H9 (cell line): Measurements from ENCODE around the gene WDR27. TPM values are rescaled to one million over a fixed set of nuclear protein-coding genes. Genes with fewer than 3 reads are reported as not detected.

Source experiments
- DNase-seq: peaks from one replicate; pipeline ENCODE4 v3.0.0-alpha.2; 2017
- H2AFZ ChIP-seq: one replicate; pipeline ENCODE4 v1.6.1; 2013; ENCODE audit warnings: mild to moderate bottlenecking, low read length, control low read depth, moderate library complexity
- H2AK5ac ChIP-seq: 2 replicates; pipeline ENCODE4 v1.6.1; 2013; ENCODE audit warnings: low read length, control low read depth, mixed read lengths; ENCODE audit not compliant: insufficient read length
- H2BK120ac ChIP-seq: one replicate; pipeline ENCODE4 v1.6.1; 2013; ENCODE audit warnings: low read depth, mild to moderate bottlenecking, low read length, control low read depth, inconsistent platforms; ENCODE audit not compliant: poor library complexity, severe bottlenecking
- H2BK12ac ChIP-seq: 2 replicates; pipeline ENCODE4 v1.6.1; 2013; ENCODE audit warnings: low read length, control low read depth, mixed read lengths, low read depth; ENCODE audit not compliant: insufficient read length
- H2BK15ac ChIP-seq: 2 replicates; pipeline ENCODE4 v1.6.1; 2013; ENCODE audit warnings: low read depth, low read length, control low read depth
- H2BK20ac ChIP-seq: one replicate; pipeline ENCODE4 v1.6.1; 2013; ENCODE audit warnings: low read depth, mild to moderate bottlenecking, low read length, control low read depth, inconsistent platforms; ENCODE audit not compliant: poor library complexity, severe bottlenecking
- H2BK5ac ChIP-seq: 2 replicates; pipeline ENCODE4 v1.6.1; 2013; ENCODE audit warnings: low read length, control low read depth, mixed read lengths; ENCODE audit not compliant: insufficient read length
- H3K14ac ChIP-seq: 2 replicates; pipeline ENCODE4 v1.6.1; 2013; ENCODE audit warnings: low read length, control low read depth; ENCODE audit not compliant: insufficient read depth
- H3K18ac ChIP-seq: 2 replicates; pipeline ENCODE4 v1.6.1; 2013; ENCODE audit warnings: low read depth, mild to moderate bottlenecking, mixed read lengths, low read length, control low read depth; ENCODE audit not compliant: insufficient read length
- H3K23ac ChIP-seq: 2 replicates; pipeline ENCODE4 v1.6.1; 2013; ENCODE audit warnings: low read length, control low read depth, mixed read lengths, low read depth; ENCODE audit not compliant: insufficient read length
- H3K23me2 ChIP-seq: 2 replicates; pipeline ENCODE4 v1.6.1; 2013; ENCODE audit warnings: low read depth, mild to moderate bottlenecking, mixed read lengths, low read length, control low read depth; ENCODE audit not compliant: insufficient read length, poor library complexity, severe bottlenecking
- H3K27ac ChIP-seq: 2 replicates; pipeline ENCODE4 v1.5.1; 2013; ENCODE audit warnings: low read length, control low read depth, mixed read lengths, low read depth; ENCODE audit not compliant: insufficient read length
- H3K27me3 ChIP-seq: 2 replicates; pipeline ENCODE4 v1.6.1; 2013; ENCODE audit warnings: low read length, control low read depth, inconsistent platforms; ENCODE audit not compliant: insufficient read depth
- H3K4ac ChIP-seq: 2 replicates; pipeline ENCODE4 v1.6.1; 2013; ENCODE audit warnings: low read depth, mild to moderate bottlenecking, control low read depth, inconsistent platforms, low read length, moderate library complexity
- H3K4me1 ChIP-seq: 2 replicates; pipeline ENCODE4 v1.6.1; 2013; ENCODE audit warnings: low read length, control low read depth, inconsistent platforms; ENCODE audit not compliant: insufficient read depth
- H3K4me2 ChIP-seq: 2 replicates; pipeline ENCODE4 v1.6.1; 2013; ENCODE audit warnings: low read length, control low read depth, mixed read lengths; ENCODE audit not compliant: insufficient read length, insufficient read depth
- H3K56ac ChIP-seq: 2 replicates; pipeline ENCODE4 v1.6.1; 2013; ENCODE audit warnings: low read depth, mild to moderate bottlenecking, mixed read lengths, low read length, control low read depth; ENCODE audit not compliant: insufficient read length
- H3K79me1 ChIP-seq: 2 replicates; pipeline ENCODE4 v1.6.1; 2013; ENCODE audit warnings: low read depth, mild to moderate bottlenecking, moderate library complexity, low read length, control low read depth, inconsistent platforms; ENCODE audit not compliant: insufficient read depth, poor library complexity, severe bottlenecking
- H3K79me2 ChIP-seq: 2 replicates; pipeline ENCODE4 v1.6.1; 2013; ENCODE audit warnings: low read length, control low read depth, inconsistent platforms; ENCODE audit not compliant: insufficient read depth
- H3K9ac ChIP-seq: 2 replicates; pipeline ENCODE4 v1.6.1; 2013; ENCODE audit warnings: low read length, control low read depth, mixed read lengths; ENCODE audit not compliant: insufficient read length; ENCODE audit errors: extremely low read depth
- H3K9me3 ChIP-seq: one replicate; pipeline ENCODE4 v1.6.1; 2013; ENCODE audit warnings: low read depth, low read length, inconsistent platforms; ENCODE audit not compliant: control insufficient read depth
- H3T11ph ChIP-seq: one replicate; pipeline ENCODE4 v1.6.1; 2013; ENCODE audit warnings: mild to moderate bottlenecking, low read length, control low read depth, inconsistent platforms
- H4K20me1 ChIP-seq: one replicate; pipeline ENCODE4 v1.6.1; 2013; ENCODE audit not compliant: control insufficient read depth, insufficient read length, insufficient read depth
- H4K5ac ChIP-seq: 2 replicates; pipeline ENCODE4 v1.6.1; 2013; ENCODE audit warnings: low read depth, mild to moderate bottlenecking, mixed read lengths, low read length, control low read depth; ENCODE audit not compliant: insufficient read length
- H4K8ac ChIP-seq: replicated peaks from 2 replicates; pipeline ENCODE4 v1.6.1; 2013; ENCODE audit warnings: low read length, control low read depth, mixed read lengths, low read depth; ENCODE audit not compliant: insufficient read length
- H4K91ac ChIP-seq: 2 replicates; pipeline ENCODE4 v1.6.1; 2013; ENCODE audit warnings: low read depth, mild to moderate bottlenecking, moderate library complexity, mixed read lengths, low read length, control low read depth; ENCODE audit not compliant: insufficient read length
- H3K27ac Mint-ChIP-seq, 3 experiments: 2 replicates in 2 of 3; 3 replicates in 1 of 3; pipeline ENCODE4 v1.8.0; 2020 to 2021; ENCODE audit warnings: mixed read lengths in 3 of 3, mild to moderate bottlenecking in 1 of 3, moderate library complexity in 1 of 3
- H3K27me3 Mint-ChIP-seq: 2 replicates; pipeline ENCODE4 v1.8.0; 2021; ENCODE audit warnings: low read depth, mild to moderate bottlenecking, moderate library complexity, mixed read lengths
- H3K36me3 Mint-ChIP-seq, 3 experiments: 2 replicates in 2 of 3; 3 replicates in 1 of 3; pipeline ENCODE4 v1.8.0; 2020 to 2021; ENCODE audit warnings: low read depth in 3 of 3, mixed read lengths in 3 of 3; ENCODE audit not compliant: insufficient read depth in 1 of 3
- H3K4me1 Mint-ChIP-seq, 2 experiments: 2 replicates each; pipeline ENCODE4 v1.8.0; 2020; ENCODE audit warnings: mixed read lengths in 2 of 2
- H3K4me3 Mint-ChIP-seq, 2 experiments: 2 replicates in 1 of 2; 3 replicates in 1 of 2; pipeline ENCODE4 v1.8.0; 2020 to 2021; ENCODE audit warnings: mild to moderate bottlenecking in 2 of 2, mixed read lengths in 2 of 2, moderate library complexity in 1 of 2
- H3K9me3 Mint-ChIP-seq, 2 experiments: 2 replicates in 1 of 2; 3 replicates in 1 of 2; pipeline ENCODE4 v1.8.0; 2020; ENCODE audit warnings: mild to moderate bottlenecking in 2 of 2, mixed read lengths in 2 of 2, moderate library complexity in 1 of 2
- CTCF ChIP-seq: fragments of 200-600 bp; sonication (generic); conservative IDR thresholded peaks from 3 replicates; pipeline ENCODE4 v1.8.0; 2021; ENCODE audit warnings: antibody characterized with exemption, mild to moderate bottlenecking
- WGBS: extraction: QIAGEN DNeasy Blood & Tissue Kit; methylation state at CpG from one replicate; pipeline ENCODE4 v1.1.7; 2013; ENCODE audit warnings: missing lambda C conversion rate, low lambda C conversion rate, mixed read lengths; ENCODE audit not compliant: insufficient read length; ENCODE audit errors: extremely low coverage; 5-methylcytosine and 5-hydroxymethylcytosine counted together
- total RNA-seq: library from RNA; stranded (reverse); gene quantifications from 2 replicates; pipeline ENCODE4 v1.2.1, GENCODE V29; 2021

The WDR27 gene
- total RNA-seq, 1 experiment from 2014 or later, result 48.7 TPM

DNA sequence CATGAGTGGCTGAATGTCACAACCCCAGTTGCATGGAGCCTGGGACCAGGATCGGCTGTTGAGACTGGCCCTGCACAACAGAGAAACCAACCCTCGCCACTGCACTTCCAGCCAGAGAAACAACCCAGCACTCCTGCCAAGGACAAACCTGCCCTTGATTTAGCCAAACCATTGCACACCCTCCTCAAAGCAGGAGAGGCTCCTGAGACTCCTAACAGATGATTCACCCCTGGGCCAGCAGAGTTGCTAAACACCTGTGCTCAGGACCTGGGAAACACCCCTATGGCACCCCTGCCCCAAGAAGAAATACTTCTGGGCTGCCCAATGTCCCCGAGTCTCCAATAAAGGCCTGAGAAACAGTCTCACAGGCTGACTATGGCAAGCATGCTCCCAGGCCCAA, 17.8 kb downstream of the WDR27 start:
- WGBS, result no CpG with 5 or more reads among the region's 3 CpGs

More for the DNA sequence above, 17.8 kb downstream of the WDR27 start:
- Mint-ChIP-seq H3K4me1 (no peaks in the 10 kb centered on the region), H3K4me3 (no peak overlapping the region), H3K27ac (peak overlapping the region in 2 of 3 experiments; percentile 32 to 81; a peak in 3 of 7 replicates), H3K27me3 (no peaks in the 10 kb centered on the region), H3K36me3 (peaks cover 68 to 78% (median 76%) of the 10 kb centered on the region in 3 experiments), H3K9me3 (peaks cover 13 to 14% of the 10 kb centered on the region in 2 experiments)
- H3T11ph ChIP-seq, result no peak overlapping the region
- no peak for DNase-seq
- no peak overlapping the region for H4K91ac ChIP-seq
- no peak overlapping the region for H3K14ac ChIP-seq
- no peak overlapping the region for H2AK5ac ChIP-seq
- H4K8ac ChIP-seq, result no peak overlapping the region
- TF ChIP-seq CTCF, result no peak
- no peaks in the 10 kb centered on the region for H4K20me1 ChIP-seq
- no peaks in the 10 kb centered on the region for H3K4me1 ChIP-seq
- H2AFZ ChIP-seq, result no peak overlapping the region
- H3K27ac ChIP-seq, result no peak overlapping the region
- H3K23me2 ChIP-seq, result no peaks in the 10 kb centered on the region
- H3K9ac ChIP-seq, result no peak overlapping the region
- no peak overlapping the region for H2BK5ac ChIP-seq
- no peaks in the 10 kb centered on the region for H3K9me3 ChIP-seq
- H3K27me3 ChIP-seq, result no peaks in the 10 kb centered on the region
- H2BK120ac ChIP-seq, result no peak overlapping the region
- H3K56ac ChIP-seq, result no peak overlapping the region
- no peak overlapping the region for H3K18ac ChIP-seq
- H2BK15ac ChIP-seq, result no peak overlapping the region
- H3K4ac ChIP-seq, result no peak overlapping the region
- no peak overlapping the region for H2BK12ac ChIP-seq
- peaks cover 12% of the 10 kb centered on the region for H3K79me1 ChIP-seq
- no peak overlapping the region for H4K5ac ChIP-seq
- peaks cover 4% of the 10 kb centered on the region; the same call in 1 of the 2 replicates for H3K79me2 ChIP-seq
- H3K23ac ChIP-seq, result no peak overlapping the region
- no peak overlapping the region for H2BK20ac ChIP-seq
- no peak overlapping the region for H3K4me2 ChIP-seq
